ENCODE results near the gene CNST.
"Not testable (repeated sequence)": the region's sequence is repeated elsewhere in the genome, so short reads cannot be mapped to it uniquely, and the experiment has no call there.

Gene CNST

GRCh38 chr1:246587032-246587431, 20.8 kb downstream of the CNST start:
- no peak for DNase-seq

- DNase-seq: peak in 1 of 2 donors; percentile 14
These were observed 21.4 kb downstream of the CNST start for GRCh38 chr1:246587606-246588005.

GRCh38 chr1:246588159-246588721, 22.0 kb downstream of the CNST start:
- no peak for DNase-seq

- DNase-seq: not testable (repeated sequence)
These were observed 23.7 kb downstream of the CNST start for GRCh38 chr1:246589919-246590318.

GRCh38 chr1:246591047-246591446, 24.8 kb downstream of the CNST start:
- DNase-seq: no peak

GRCh38 chr1:246591504-246591903, 25.2 kb downstream of the CNST start:
- no peak for DNase-seq

- no peak for DNase-seq
These were observed 25.7 kb downstream of the CNST start for GRCh38 chr1:246591958-246592357.

- DNase-seq: no peak
These were observed 26.4 kb downstream of the CNST start for GRCh38 chr1:246592695-246593094.

- no peak for DNase-seq
These were observed 28.9 kb downstream of the CNST start for GRCh38 chr1:246595146-246595545.

- DNase-seq: no peak
These were observed 31.1 kb downstream of the CNST start for GRCh38 chr1:246597340-246597739.

- DNase-seq: no peak
These were observed 31.7 kb downstream of the CNST start for GRCh38 chr1:246597971-246598370.

GRCh38 chr1:246599315-246599714, 33.1 kb downstream of the CNST start:
- no peak for DNase-seq

GRCh38 chr1:246600579-246600978, 34.3 kb downstream of the CNST start:
- no peak for DNase-seq

- DNase-seq: no peak
These were observed 35.9 kb downstream of the CNST start for GRCh38 chr1:246602194-246602593.

GRCh38 chr1:246605231-246605630, 39.0 kb downstream of the CNST start:
- not testable (repeated sequence) for DNase-seq

- no peak for DNase-seq
These were observed 41.2 kb downstream of the CNST start for GRCh38 chr1:246607462-246607861.

- peak; percentile 29 to 62 for DNase-seq
These were observed 42.5 kb downstream of the CNST start for GRCh38 chr1:246608616-246609376.

GRCh38 chr1:246609632-246610031, 43.4 kb downstream of the CNST start:
- DNase-seq: no peak

GRCh38 chr1:246613096-246613758, 47.0 kb downstream of the CNST start:
- no peak for DNase-seq

GRCh38 chr1:246617156-246617555, 50.9 kb downstream of the CNST start:
- DNase-seq: no peak

GRCh38 chr1:246617768-246618167, 51.5 kb downstream of the CNST start:
- no peak for DNase-seq

GRCh38 chr1:246618240-246618808, 52.1 kb downstream of the CNST start:
- DNase-seq: no peak

GRCh38 chr1:246622035-246622652, 55.9 kb downstream of the CNST start:
- DNase-seq: no peak

Data from bone marrow (tissue), 2 donors.